ENCODE results near the gene LARP4B.

- TF ChIP-seq, protein P1, sequence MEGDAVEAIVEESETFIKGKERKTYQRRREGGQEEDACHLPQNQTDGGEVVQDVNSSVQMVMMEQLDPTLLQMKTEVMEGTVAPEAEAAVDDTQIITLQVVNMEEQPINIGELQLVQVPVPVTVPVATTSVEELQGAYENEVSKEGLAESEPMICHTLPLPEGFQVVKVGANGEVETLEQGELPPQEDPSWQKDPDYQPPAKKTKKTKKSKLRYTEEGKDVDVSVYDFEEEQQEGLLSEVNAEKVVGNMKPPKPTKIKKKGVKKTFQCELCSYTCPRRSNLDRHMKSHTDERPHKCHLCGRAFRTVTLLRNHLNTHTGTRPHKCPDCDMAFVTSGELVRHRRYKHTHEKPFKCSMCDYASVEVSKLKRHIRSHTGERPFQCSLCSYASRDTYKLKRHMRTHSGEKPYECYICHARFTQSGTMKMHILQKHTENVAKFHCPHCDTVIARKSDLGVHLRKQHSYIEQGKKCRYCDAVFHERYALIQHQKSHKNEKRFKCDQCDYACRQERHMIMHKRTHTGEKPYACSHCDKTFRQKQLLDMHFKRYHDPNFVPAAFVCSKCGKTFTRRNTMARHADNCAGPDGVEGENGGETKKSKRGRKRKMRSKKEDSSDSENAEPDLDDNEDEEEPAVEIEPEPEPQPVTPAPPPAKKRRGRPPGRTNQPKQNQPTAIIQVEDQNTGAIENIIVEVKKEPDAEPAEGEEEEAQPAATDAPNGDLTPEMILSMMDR (IDR thresholded peaks at IDR 0.05): no peak
- no peak for TF ChIP-seq EZH2 (IDR thresholded peaks at IDR 0.05; ENCODE audit: borderline replicate concordance, insufficient read depth, low read depth, low read length, poor library complexity, severe bottlenecking)
Measured at GRCh38 chr10:817371-817770, 114.1 kb downstream of the LARP4B start.

All from B cell (primary cell).